B cell (primary cell): ENCODE data around the gene CSF1R.

Source experiments
- CTCF ChIP-seq: fragments of 200-600 bp; IDR thresholded peaks from one replicate; pipeline ENCODE4 v1.8.0; 2022; ENCODE audit warnings: antibody characterized with exemption, mild to moderate bottlenecking
- EZH2 ChIP-seq: IDR thresholded peaks from 2 replicates; pipeline ENCODE4 v1.6.1; 2012; ENCODE audit warnings: borderline replicate concordance, low read depth, mild to moderate bottlenecking, moderate library complexity, low read length; ENCODE audit not compliant: insufficient read depth, poor library complexity, severe bottlenecking

GRCh38 chr5:150033334-150033733 lies 53.0 kb downstream of the CSF1R start:
- no peak for TF ChIP-seq CTCF
- TF ChIP-seq EZH2 = no peak
